ENCODE measurements around the gene TTPAL. TPM values are rescaled to one million over a fixed set of nuclear protein-coding genes. Genes with fewer than 3 reads are reported as not detected.
"Not testable (repeated sequence)": the region's sequence is repeated elsewhere in the genome, so short reads cannot be mapped to it uniquely, and the experiment has no call there.

The TTPAL gene
- total and polyA plus RNA-seq, 12 donors = 4.2 to 17.8 (median 12.5) TPM

DNA sequence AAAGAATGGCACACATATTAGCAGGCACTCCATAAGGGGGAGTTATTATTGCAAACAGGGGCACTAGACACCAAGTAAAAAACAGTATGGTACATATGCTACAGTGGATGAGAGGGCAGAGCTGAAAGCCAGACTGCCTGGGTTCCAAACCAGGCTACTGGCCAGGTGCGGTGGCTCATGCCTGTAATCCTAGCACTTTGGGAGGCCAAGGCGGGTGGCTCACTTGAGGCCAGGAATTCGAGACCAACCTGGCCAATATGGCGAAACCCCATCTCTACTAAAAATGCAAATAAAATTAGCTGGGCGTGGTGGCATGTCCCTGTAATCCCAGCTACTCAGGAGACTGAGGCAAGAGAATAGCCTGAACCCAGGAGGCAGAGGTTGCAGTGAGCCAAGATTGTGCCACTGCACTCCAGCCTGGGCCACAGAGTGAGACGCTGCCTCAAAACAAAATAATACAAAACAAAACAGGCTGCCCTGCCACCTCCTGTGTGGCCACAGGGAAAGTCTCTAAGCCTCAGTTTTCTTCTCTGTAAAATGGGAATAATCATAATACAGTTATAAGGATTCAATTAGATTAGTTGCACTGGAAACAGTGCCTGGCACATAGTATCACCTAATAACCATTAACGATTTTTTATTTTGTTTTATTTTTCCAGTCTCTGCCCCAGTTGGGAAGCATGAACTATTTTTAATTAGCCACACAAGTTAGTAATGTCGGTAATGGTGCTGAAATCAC is 7.5 kb upstream of the TTPAL start:
- 74 to 84% (median 81%) methylated on average over 6 to 8 of the region's 8 CpGs for WGBS, 4 donors
- DNase-seq = no peak
- Histone ChIP-seq H3K27ac (peak overlapping the region in 1 of 5 donors; percentile 54), H3K27me3 (no peaks in the 10 kb centered on the region), H3K4me1 (replicated peaks in 1 of 2) (no peaks in the 10 kb centered on the region), H3K36me3 (replicated peaks in 1 of 2) (no peaks in the 10 kb centered on the region), H3K9me3 (replicated peaks in 1 of 3) (no peaks in the 10 kb centered on the region), H3K4me3 (no peak overlapping the region)
- intact Hi-C loops (cut with DNase I) = loop anchor here (5.0 kb wide), 2 partner anchors 149 to 251 kb away; no protein-coding TSS in a partner anchor
- TF ChIP-seq CTCF (IDR thresholded peaks at IDR 0.05) = no peak
- TF ChIP-seq POLR2A (IDR thresholded peaks at IDR 0.05) = no peak

DNA sequence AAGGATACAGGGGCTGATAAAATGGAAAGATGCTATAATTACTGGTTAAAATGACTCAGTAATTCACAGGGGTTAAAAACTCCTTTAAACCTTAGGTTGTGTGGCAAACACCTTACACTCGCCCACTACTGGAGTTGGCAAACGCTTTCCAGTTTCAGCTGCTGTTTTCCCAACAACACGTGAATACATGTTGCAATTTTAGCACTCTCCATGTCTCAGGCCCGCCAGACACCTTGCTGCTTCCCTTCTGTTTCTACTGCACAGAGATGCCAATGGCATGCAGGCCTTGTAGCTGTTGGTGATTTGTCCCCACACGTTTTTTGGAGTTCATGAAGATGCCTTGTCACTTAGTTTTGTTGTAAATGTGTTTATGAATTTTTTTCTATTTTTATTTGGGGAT is 5.3 kb upstream of the TTPAL start:
- 58 to 67% (median 65%) methylated on average over 5 of the region's 5 CpGs for WGBS, 4 donors
- no peak for DNase-seq
- TF ChIP-seq CTCF (IDR thresholded peaks at IDR 0.05) (no peak), POLR2A (IDR thresholded peaks at IDR 0.05) (no peak)
- Histone ChIP-seq H3K36me3 (replicated peaks in 1 of 2) (no peaks in the 10 kb centered on the region), H3K4me3 (no peak overlapping the region), H3K4me1 (replicated peaks in 1 of 2) (peaks cover 0 to 3% of the 10 kb centered on the region in 2 donors), H3K27me3 (no peaks in the 10 kb centered on the region), H3K9me3 (replicated peaks in 1 of 3) (no peaks in the 10 kb centered on the region), H3K27ac (no peak overlapping the region)
- intact Hi-C loops (cut with DNase I) = no loop called here

- no peaks in the 10 kb centered on the region for H3K9me3 ChIP-seq (replicated peaks in 1 of 3)
- H3K27ac ChIP-seq = no peak overlapping the region
- H3K27me3 ChIP-seq = no peaks in the 10 kb centered on the region
- WGBS, 4 donors = 50 to 71% (median 59%) methylated on average over 2 of the region's 2 CpGs
- no peaks in the 10 kb centered on the region for H3K36me3 ChIP-seq (replicated peaks in 1 of 2)
- no peak for DNase-seq
- TF ChIP-seq CTCF (IDR thresholded peaks at IDR 0.05) (peak in 5 of 6 experiments; percentile 28 to 50 (median 42)), POLR2A (IDR thresholded peaks at IDR 0.05) (no peak)
- intact Hi-C loops (cut with DNase I) = no loop called here
- H3K4me1 ChIP-seq (replicated peaks in 1 of 2) = peaks cover 3 to 8% of the 10 kb centered on the region in 2 donors
- no peak overlapping the region for H3K4me3 ChIP-seq
Observed at GRCh38 chr20:44471481-44471882, 4.2 kb upstream of the TTPAL start.

- not testable (repeated sequence) for DNase-seq
- WGBS, 4 donors = 79 to 94% (median 85%) methylated on average over 8 to 9 of the region's 9 CpGs
Observed at GRCh38 chr20:44472283-44472682, 3.4 kb upstream of the TTPAL start.

DNA sequence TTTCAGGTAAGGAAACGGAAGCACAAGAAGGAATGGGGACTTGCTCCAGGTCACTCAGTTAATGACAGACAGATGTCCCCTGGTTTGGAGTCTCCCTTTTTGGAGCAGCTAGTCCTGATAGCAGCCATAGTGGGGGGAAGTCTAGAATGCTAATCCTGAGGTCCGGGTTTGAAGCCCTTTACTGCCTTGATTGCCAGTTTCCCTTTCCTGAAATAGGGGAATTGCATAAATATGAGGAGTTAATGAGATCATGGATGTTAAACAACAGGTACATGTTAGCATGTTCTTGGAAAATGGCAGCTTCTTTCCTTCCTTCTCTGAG is 341 bp upstream of the TTPAL start:
- TF ChIP-seq POLR2A (IDR thresholded peaks at IDR 0.05) = no peak
- intact Hi-C loops (cut with DNase I) = no loop called here
- Histone ChIP-seq H3K27me3 (no peaks in the 10 kb centered on the region), H3K36me3 (replicated peaks in 1 of 2) (peaks cover 0 to 3% of the 10 kb centered on the region in 2 donors), H3K4me1 (replicated peaks in 1 of 2) (peaks cover 6 to 14% of the 10 kb centered on the region in 2 donors), H3K4me3 (peak overlapping the region in 2 of 4 donors; percentile 74 to 89), H3K9me3 (replicated peaks in 1 of 3) (no peaks in the 10 kb centered on the region), H3K27ac (peak overlapping the region in 4 of 5 donors; percentile 63 to 96 (median 82))
- DNase-seq = peak in 1 of 7 donors; percentile 14
- WGBS, 4 donors = 12 to 23% (median 17%) methylated on average over 2 of the region's 2 CpGs

More at GRCh38 chr20:44472283-44472682, 3.4 kb upstream of the TTPAL start:
- peaks cover 6 to 14% of the 10 kb centered on the region in 2 donors for H3K4me1 ChIP-seq (replicated peaks in 1 of 2)
- H3K27me3 ChIP-seq; H3K9me3 ChIP-seq (replicated peaks in 1 of 3); H3K4me3 ChIP-seq; H3K27ac ChIP-seq; intact Hi-C loops (cut with DNase I); H3K36me3 ChIP-seq (replicated peaks in 1 of 2): not testable (repeated sequence)
